HG02970 (cell line): ENCODE data around the gene H1-8.

Experiments
- ATAC-seq: cut with Tn5 transposase; IDR thresholded peaks from one replicate; pipeline ENCODE4 v1.9.1; 2021; ENCODE audit warnings: mild to moderate bottlenecking, moderate library complexity, moderate number of reproducible peaks; ENCODE audit not compliant: unreplicated experiment, low FRiP score

The H1-8 gene

GRCh38 chr3:129555153-129555550 is 12.2 kb downstream of the H1-8 start:
- ATAC-seq = no peak

- ATAC-seq = no peak
Observed at GRCh38 chr3:129555616-129556357, 12.8 kb downstream of the H1-8 start.

- no peak for ATAC-seq
Observed at GRCh38 chr3:129556358-129556695, 13.4 kb downstream of the H1-8 start.

DNA sequence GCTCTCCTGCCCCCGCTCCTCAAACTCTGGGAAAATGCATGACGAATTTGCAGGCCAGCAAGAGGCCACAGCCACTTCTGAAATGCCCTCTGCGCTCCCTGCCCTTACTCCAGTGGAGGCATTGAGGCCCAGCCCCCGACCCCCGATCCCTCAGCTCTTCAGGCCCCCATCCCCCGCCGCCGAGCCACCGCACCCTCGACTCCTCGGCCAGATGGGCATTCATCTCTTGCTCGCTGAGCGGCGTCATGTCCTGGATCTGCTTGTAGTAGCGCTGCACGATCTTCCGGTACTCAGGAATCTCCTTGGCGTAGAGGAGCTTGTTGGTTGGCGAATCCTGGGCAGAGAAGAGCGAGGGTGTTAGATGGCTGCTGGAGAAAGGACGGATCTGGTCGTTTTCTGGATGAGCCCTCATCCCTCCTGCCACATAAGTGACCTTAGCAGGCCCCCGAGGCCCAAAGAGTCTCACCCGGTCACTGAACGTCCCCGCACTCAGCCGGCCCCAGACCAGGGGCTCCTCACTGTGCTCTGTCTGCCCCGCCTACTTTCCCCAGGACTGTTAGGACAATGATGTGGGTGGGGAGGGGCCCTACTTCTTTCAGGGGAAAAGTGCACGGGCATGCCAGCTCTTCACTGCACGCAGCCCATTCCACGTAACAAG is 14.0 kb downstream of the H1-8 start:
- ATAC-seq = no peak

- ATAC-seq = no peak
Observed at GRCh38 chr3:129557548-129557894, 14.5 kb downstream of the H1-8 start.

- ATAC-seq = no peak
Observed at GRCh38 chr3:129558081-129558771, 15.3 kb downstream of the H1-8 start.

DNA sequence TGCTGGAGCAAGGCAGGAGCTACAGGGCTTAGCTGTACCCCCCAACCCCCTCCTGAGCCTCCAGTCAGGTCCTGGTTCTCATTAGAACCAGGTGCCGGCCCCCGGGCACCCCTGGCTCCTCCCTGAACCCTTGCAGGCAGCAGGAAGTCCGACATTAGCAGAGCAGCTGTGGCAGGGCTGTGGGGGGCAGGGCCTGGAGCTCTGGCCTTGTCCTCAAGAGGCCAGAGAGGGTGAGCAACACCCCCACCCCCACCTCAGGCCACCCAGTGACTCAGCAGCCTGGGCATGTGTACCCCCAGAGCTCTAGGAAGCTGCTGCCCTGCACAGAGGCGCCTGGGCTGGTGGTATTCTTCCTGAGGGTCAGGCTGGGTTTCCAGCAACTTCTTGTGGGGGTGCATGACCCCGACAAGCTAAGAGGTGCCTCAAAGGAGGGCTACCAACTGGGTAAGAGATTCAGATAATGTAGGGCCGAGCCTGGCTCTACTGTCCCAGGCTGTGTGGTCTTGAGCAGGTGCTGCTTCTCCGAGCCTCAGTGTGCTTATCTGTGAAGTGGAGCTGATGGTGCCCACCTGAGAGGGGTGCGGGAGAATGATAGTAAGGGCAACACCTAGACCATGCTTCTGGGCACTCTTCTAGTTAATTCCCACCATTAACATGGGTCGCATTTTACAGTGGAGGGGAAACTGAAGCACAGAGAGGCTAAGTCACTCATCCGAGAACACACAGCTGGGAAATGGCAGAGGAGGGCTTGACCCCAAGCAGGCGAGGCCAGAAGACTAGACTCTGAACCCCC is 16.0 kb downstream of the H1-8 start:
- no peak for ATAC-seq

DNA sequence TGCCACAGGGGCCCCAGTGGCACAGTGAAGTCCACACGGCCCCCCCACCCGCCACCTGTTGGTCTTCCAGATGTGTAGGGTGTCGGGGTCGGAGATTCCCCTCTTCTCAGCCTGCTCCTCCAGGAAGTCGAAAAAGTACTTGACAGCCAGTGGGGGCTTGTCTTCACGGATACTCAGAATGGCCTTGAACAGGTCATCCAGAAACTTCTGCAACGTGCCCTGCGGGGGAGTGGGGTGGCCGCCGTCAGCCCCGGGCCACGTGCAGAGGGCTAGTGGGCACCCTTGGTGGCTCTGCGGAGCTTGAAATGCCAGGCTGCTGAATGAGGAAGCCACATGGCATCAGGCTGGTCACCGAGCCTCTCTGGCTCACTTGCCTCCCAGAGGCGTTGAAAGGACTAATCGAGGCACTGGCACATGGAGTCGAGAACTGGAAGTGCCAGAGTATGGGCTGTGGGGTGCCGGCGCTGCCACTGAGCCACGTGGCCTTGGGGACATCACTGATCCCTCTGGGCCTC is 16.6 kb downstream of the H1-8 start:
- no peak for ATAC-seq

DNA sequence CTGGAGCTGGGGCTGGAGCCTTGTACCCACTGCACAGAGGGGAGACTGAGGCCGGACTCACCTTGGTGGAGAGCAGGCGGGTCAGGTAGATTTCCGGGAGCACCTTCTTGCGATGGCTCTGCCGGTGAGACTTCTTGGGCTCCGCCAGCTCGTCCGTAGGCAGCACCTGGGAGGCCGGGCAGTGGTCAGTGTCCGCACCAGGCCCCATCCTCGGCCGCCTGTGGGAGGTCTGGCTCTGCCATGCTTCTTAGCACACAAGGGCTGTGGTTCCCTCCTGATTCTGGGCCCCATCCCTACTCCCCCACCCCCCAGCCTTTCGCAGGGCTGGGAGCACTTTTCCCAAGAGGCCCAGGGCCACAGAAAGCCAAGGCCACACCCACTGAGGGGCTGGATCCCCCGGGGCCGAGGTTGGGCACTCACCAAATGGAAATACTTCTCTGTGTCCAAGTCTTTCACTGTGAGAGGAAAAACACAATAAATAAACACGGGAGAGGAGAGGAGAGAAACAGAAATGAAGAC is 17.4 kb downstream of the H1-8 start:
- no peak for ATAC-seq

- no peak for ATAC-seq
Observed at GRCh38 chr3:129560911-129561594, 18.1 kb downstream of the H1-8 start.

GRCh38 chr3:129561619-129562248 is 18.8 kb downstream of the H1-8 start:
- no peak for ATAC-seq

DNA sequence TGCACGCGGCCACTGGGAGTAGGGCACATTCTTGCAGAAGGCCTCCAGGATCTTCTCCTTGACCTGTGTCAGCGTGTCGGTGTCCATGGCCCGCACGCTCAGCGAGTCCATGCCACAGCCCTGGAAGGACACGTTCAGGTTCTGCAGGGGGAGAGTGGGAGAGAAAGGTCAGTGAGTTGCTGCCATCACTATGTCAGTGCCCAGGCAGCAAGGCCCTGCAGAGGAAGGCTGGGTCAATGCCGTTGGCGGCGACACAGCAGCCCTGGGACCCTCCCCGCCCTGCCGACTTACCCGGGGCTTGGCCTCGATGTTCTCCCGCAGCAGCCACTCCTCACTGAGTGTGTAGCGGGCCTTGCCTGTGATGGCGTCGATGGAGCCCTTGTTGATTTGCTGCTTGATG is 19.8 kb downstream of the H1-8 start:
- ATAC-seq = no peak

DNA sequence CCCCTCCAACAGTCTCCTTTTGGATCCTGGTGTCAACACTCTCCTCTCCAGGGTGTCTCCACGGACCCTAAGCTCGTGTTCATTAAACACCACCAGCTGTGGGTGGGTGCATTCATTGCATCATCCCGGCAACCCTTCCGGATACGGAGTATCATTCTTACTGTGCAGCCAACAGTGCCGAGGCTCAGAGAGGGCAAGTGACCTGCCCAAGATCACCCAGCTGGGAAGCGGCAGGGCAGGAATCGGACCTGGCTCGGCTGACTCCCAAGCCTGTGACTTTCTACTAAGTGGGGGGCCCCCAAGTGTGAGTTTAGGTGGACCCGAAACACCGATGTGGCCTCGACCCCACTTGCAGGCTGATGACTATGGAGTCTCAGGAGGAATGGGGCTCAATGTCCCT is 20.4 kb downstream of the H1-8 start:
- no peak for ATAC-seq

- ATAC-seq = no peak
Observed at GRCh38 chr3:129563850-129564535, 21.0 kb downstream of the H1-8 start.

GRCh38 chr3:129564981-129565644 is 22.1 kb downstream of the H1-8 start:
- no peak for ATAC-seq

DNA sequence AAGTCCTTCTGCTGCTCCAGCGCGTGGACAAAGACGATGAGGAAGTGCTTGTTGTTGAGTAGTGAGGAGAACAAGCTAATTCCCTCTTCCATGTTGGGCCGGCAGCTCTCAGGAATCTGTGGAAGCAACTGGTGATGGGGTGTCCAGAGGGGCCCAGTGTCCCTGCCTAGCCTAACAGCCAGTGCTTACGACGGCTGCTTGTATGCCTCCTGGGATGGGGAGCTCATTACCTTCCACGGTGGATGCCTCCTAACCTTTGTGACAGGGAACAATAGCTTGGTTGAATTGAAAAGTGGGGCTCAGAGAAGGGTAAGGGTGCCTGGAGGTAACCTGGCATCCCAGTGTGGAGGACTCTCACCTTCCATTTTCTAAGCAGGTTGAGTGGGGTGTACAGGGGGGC is 22.9 kb downstream of the H1-8 start:
- ATAC-seq = no peak

GRCh38 chr3:129567176-129567705 is 24.3 kb downstream of the H1-8 start:
- ATAC-seq = no peak

- no peak for ATAC-seq
Observed at GRCh38 chr3:129567939-129568338, 25.0 kb downstream of the H1-8 start.
